Keratinocyte (primary cell): ENCODE data around the gene GJB6. TPM values are rescaled to one million over a fixed set of nuclear protein-coding genes. Genes with fewer than 3 reads are reported as not detected.

Experiments used
- DNase-seq: peaks from one replicate; pipeline ENCODE4 v3.0.0-alpha.2; 2011; ENCODE audit warnings: low read depth, missing footprints, low spot score
- FAIRE-seq: peaks from 2 replicates; lab custom pipeline; 2011; peaks lifted over from hg19 to GRCh38; lab: Jason Lieb, UNC
- H2AFZ ChIP-seq: 2 replicates; pipeline ENCODE4 v1.6.0; 2012; ENCODE audit warnings: low read length, control low read depth, inconsistent platforms; ENCODE audit not compliant: control insufficient read depth
- H3K27ac ChIP-seq: 2 replicates; pipeline ENCODE4 v1.5.1; 2011; ENCODE audit warnings: low read length; ENCODE audit not compliant: control insufficient read depth, insufficient read depth
- H3K27me3 ChIP-seq: 3 replicates; pipeline ENCODE4 v1.6.0; 2011; ENCODE audit warnings: low read length; ENCODE audit not compliant: control insufficient read depth, insufficient read depth; ENCODE audit errors: extremely low read depth
- H3K36me3 ChIP-seq, 2 experiments: 2 replicates in 1 of 2; 3 replicates in 1 of 2; pipeline ENCODE4 v1.5.1; 2011; ENCODE audit warnings: low read length in 2 of 2, mild to moderate bottlenecking in 1 of 2; ENCODE audit not compliant: control insufficient read depth in 2 of 2, insufficient read depth in 2 of 2; ENCODE audit errors: extremely low read depth in 1 of 2
- H3K4me1 ChIP-seq: 3 replicates; pipeline ENCODE4 v1.5.1; 2011; ENCODE audit warnings: low read length; ENCODE audit not compliant: control insufficient read depth, insufficient read depth; ENCODE audit errors: extremely low read depth
- H3K4me2 ChIP-seq: 3 replicates; pipeline ENCODE4 v1.6.0; 2011; ENCODE audit warnings: low read depth, low read length; ENCODE audit not compliant: control insufficient read depth, insufficient read depth; ENCODE audit errors: extremely low read depth
- H3K4me3 ChIP-seq, 3 experiments: fragments of 200-600 bp in 1 of 3; sonication (generic) in 1 of 3; 2 replicates in 2 of 3; 3 replicates in 1 of 3; pipeline ENCODE4 v1.5.1; 2011 to 2016; ENCODE audit warnings: low read length in 3 of 3, mild to moderate bottlenecking in 3 of 3, control low read depth in 2 of 3, inconsistent platforms in 1 of 3, low read depth in 1 of 3, mixed read lengths in 1 of 3, mixed run types in 1 of 3, moderate library complexity in 1 of 3; ENCODE audit not compliant: control insufficient read depth in 2 of 3, insufficient read depth in 2 of 3; ENCODE audit errors: extremely low read depth in 1 of 3
- H3K79me2 ChIP-seq: 2 replicates; pipeline ENCODE4 v1.6.0; 2012; ENCODE audit warnings: low read length; ENCODE audit not compliant: control insufficient read depth, insufficient read depth
- H3K9ac ChIP-seq: 3 replicates; pipeline ENCODE4 v1.6.0; 2011; ENCODE audit warnings: low read length; ENCODE audit not compliant: control insufficient read depth, insufficient read depth; ENCODE audit errors: extremely low read depth
- H3K9me1 ChIP-seq: 3 replicates; pipeline ENCODE4 v1.6.0; 2011; ENCODE audit warnings: low read length; ENCODE audit not compliant: control insufficient read depth, insufficient read depth; ENCODE audit errors: extremely low read depth
- H3K9me3 ChIP-seq: 2 replicates; pipeline ENCODE4 v1.5.1; 2012; ENCODE audit warnings: low read depth, low read length; ENCODE audit not compliant: control insufficient read depth
- H4K20me1 ChIP-seq: 3 replicates; pipeline ENCODE4 v1.6.0; 2011; ENCODE audit warnings: low read length; ENCODE audit not compliant: control insufficient read depth, insufficient read depth; ENCODE audit errors: extremely low read depth
- CTCF ChIP-seq, 3 experiments: IDR thresholded peaks in 1 of 3; conservative IDR thresholded peaks in 1 of 3; optimal IDR thresholded peaks in 1 of 3; 2 replicates in 2 of 3; 3 replicates in 1 of 3; pipeline versions ENCODE3 to v1.5.1; 2011; ENCODE audit warnings: low read length in 3 of 3, mild to moderate bottlenecking in 3 of 3, moderate library complexity in 2 of 3, control low read depth in 1 of 3, inconsistent platforms in 1 of 3; ENCODE audit not compliant: insufficient read depth in 2 of 3; ENCODE audit errors: extremely low read depth in 1 of 3
- EZH2 ChIP-seq: IDR thresholded peaks from one replicate; pipeline ENCODE4 v1.6.1; 2012; ENCODE audit warnings: inconsistent platforms, mild to moderate bottlenecking, low read length, moderate library complexity
- dilution Hi-C: fragments of 300-500 bp; cut with MboI; formaldehyde crosslinking; loops from one replicate; pipeline ENCODE4 v1.7.0; 2020; ENCODE audit warnings: low sequenced_read_pairs; ENCODE audit not compliant: extremely low pct_ligation_motif_present
- polyA plus RNA-seq, 5 experiments: library from polyadenylated mRNA; depleted of rRNA in 3 of 5; stranded (reverse) in 3 of 5; stranded (forward) in 1 of 5; unstranded in 1 of 5; fragments of >200 nt; gene quantifications; 1 replicate in 1 of 5; 2 replicates in 3 of 5; 3 replicates in 1 of 5; pipeline versions ENCODE4 v1.2.1 to v1.2.3, GENCODE V29; 2011 to 2012; ENCODE audit warnings: missing spikeins in 2 of 5, low read depth in 1 of 5, low replicate concordance in 1 of 5

GJB6 gene
- polyA plus RNA-seq, 1 donor (not counting 4 experiments of a cell fraction or from before 2014, with no cell fraction given) = 11.2 TPM

DNA sequence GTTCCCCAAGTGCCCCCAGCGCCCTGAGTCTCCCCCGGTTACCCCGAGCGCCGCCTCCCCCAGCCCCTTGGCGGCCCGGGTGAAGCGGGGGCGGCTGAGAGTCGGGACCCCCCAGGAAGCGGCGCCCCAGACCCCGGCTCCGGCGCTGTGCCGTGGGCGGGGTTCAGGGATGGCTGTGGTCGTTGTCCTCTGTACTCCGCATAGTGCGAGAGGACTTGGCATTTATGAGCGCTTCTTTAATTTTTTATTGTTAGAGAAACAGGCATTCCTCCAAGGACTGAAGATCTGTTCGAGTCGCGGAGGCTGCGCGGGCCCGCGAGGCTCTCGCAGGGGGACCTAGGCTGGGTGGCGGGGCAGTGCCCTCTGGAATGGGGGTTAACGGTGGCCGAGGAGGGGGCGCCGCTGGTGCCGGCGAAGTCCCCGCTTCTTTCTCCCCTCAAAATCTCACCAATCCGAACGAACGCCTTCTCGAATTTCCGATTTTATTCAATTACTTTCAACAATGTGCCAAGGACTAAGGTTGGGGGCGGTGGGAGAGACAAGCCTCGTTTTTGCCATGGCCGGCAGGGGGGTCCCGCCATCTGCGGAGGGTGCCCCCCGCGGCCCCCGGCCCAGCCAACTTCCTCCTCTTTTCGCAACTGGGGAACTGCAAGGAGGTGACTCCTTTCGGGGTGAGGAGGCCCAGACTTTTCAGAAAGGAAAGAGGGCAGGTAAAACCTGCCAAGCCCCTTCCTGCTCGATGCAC lies 38.8 kb downstream of the GJB6 start:
- peak overlapping the region; percentile 84 for H3K9ac ChIP-seq
- no peaks in the 10 kb centered on the region for H3K9me3 ChIP-seq
- FAIRE-seq (no peak), DNase-seq (no peak)
- peak overlapping the region; percentile 46 for H3K27ac ChIP-seq
- H3K27me3 ChIP-seq = no peaks in the 10 kb centered on the region
- H2AFZ ChIP-seq = peak overlapping the region; percentile 52
- peaks cover 10 to 15% of the 10 kb centered on the region in 2 experiments for H3K36me3 ChIP-seq
- H3K9me1 ChIP-seq = no peaks in the 10 kb centered on the region
- dilution Hi-C loops = loop anchor here (25.0 kb wide), 2 partner anchors 194 to 294 kb away; no protein-coding TSS in a partner anchor
- no peak for TF ChIP-seq CTCF (optimal IDR thresholded peaks at IDR 0.05 in 1 of 3, IDR thresholded peaks at IDR 0.05 in 1 of 3, conservative IDR thresholded peaks at IDR 0.05 in 1 of 3; ENCODE audit: extremely low read depth in 1 of 3, insufficient read depth in 2 of 3, low read length in 3 of 3)
- no peak for TF ChIP-seq EZH2
- H3K4me1 ChIP-seq = peaks cover 65% of the 10 kb centered on the region
- H3K79me2 ChIP-seq = peaks cover 18% of the 10 kb centered on the region
- H3K4me3 ChIP-seq = peak overlapping the region; percentile 46 to 92 (median 76)
- peak overlapping the region; percentile 81 for H3K4me2 ChIP-seq
- H4K20me1 ChIP-seq = no peaks in the 10 kb centered on the region

GRCh38 chr13:20192836-20193161 lies 39.3 kb downstream of the GJB6 start, which contains the start of gene GJB2:
GJB2 (minus strand) TSS chr13:20192938; CDS start chr13:20189581, 3,357 bp downstream.
- peaks cover 63% of the 10 kb centered on the region for H3K4me1 ChIP-seq
- H3K9ac ChIP-seq = peak within 1 kb of the TSS; percentile 84
- TF ChIP-seq EZH2 = no peak
- no peak for TF ChIP-seq CTCF (optimal IDR thresholded peaks at IDR 0.05 in 1 of 3, IDR thresholded peaks at IDR 0.05 in 1 of 3, conservative IDR thresholded peaks at IDR 0.05 in 1 of 3; ENCODE audit: extremely low read depth in 1 of 3, insufficient read depth in 2 of 3, low read length in 3 of 3)
- peak within 1 kb of the TSS; percentile 92 for H3K4me2 ChIP-seq
- no peaks in the 10 kb centered on the region for H3K9me3 ChIP-seq
- H4K20me1 ChIP-seq = no peaks in the 10 kb centered on the region
- dilution Hi-C loops = loop anchor here (25.0 kb wide), 2 partner anchors 195 to 295 kb away; no protein-coding TSS in a partner anchor
- H2AFZ ChIP-seq = peak within 1 kb of the TSS; percentile 78
- peaks cover 12 to 18% of the 10 kb centered on the region in 2 experiments for H3K36me3 ChIP-seq
- H3K9me1 ChIP-seq = no peaks in the 10 kb centered on the region
- peaks cover 18% of the 10 kb centered on the region for H3K79me2 ChIP-seq
- DNase-seq (no peak), FAIRE-seq (no peak)
- peak within 1 kb of the TSS; percentile 46 to 92 (median 76) for H3K4me3 ChIP-seq
- H3K27me3 ChIP-seq = no peaks in the 10 kb centered on the region
- peak within 1 kb of the TSS; percentile 76 for H3K27ac ChIP-seq
